SU-DHL-6 (cell line): Measurements from ENCODE around the gene CDCA3.

ENCODE experiments used
- CTCF ChIP-seq: fragments of 200-600 bp; sonication (generic); IDR thresholded peaks from one replicate; pipeline ENCODE4 v1.5.1; 2017; ENCODE audit warnings: antibody characterized with exemption, mild to moderate bottlenecking, low read length, moderate library complexity; ENCODE audit not compliant: insufficient read depth, poor library complexity, severe bottlenecking
- EZH2phosphoT487 ChIP-seq: fragments of 200-600 bp; sonication (generic), shearing (Covaris generic); conservative IDR thresholded peaks from 2 replicates; pipeline ENCODE4 v1.6.1; 2018; ENCODE audit warnings: mild to moderate bottlenecking, antibody characterized with exemption, low read length, moderate library complexity, mixed read lengths

GRCh38 chr12:6863033-6863432 is 11.9 kb upstream of the CDCA3 start:
- TF ChIP-seq CTCF = no peak
- no peak for TF ChIP-seq EZH2phosphoT487
